ENCODE data around the gene FAM180A.
"Not testable (repeated sequence)": the region's sequence is repeated elsewhere in the genome, so short reads cannot be mapped to it uniquely, and the experiment has no call there.

- TF ChIP-seq EZH2 (IDR thresholded peaks at IDR 0.05; ENCODE audit: borderline replicate concordance, insufficient read depth, low read depth, low read length, poor library complexity, severe bottlenecking) = not testable (repeated sequence)
- TF ChIP-seq, protein P1, sequence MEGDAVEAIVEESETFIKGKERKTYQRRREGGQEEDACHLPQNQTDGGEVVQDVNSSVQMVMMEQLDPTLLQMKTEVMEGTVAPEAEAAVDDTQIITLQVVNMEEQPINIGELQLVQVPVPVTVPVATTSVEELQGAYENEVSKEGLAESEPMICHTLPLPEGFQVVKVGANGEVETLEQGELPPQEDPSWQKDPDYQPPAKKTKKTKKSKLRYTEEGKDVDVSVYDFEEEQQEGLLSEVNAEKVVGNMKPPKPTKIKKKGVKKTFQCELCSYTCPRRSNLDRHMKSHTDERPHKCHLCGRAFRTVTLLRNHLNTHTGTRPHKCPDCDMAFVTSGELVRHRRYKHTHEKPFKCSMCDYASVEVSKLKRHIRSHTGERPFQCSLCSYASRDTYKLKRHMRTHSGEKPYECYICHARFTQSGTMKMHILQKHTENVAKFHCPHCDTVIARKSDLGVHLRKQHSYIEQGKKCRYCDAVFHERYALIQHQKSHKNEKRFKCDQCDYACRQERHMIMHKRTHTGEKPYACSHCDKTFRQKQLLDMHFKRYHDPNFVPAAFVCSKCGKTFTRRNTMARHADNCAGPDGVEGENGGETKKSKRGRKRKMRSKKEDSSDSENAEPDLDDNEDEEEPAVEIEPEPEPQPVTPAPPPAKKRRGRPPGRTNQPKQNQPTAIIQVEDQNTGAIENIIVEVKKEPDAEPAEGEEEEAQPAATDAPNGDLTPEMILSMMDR (IDR thresholded peaks at IDR 0.05) = not testable (repeated sequence)
Measured at GRCh38 chr7:135692606-135693005, 56.0 kb downstream of the FAM180A start.

All from B cell (primary cell).